ENCODE data around the gene EEPD1. TPM values are rescaled to one million over a fixed set of nuclear protein-coding genes. Genes with fewer than 3 reads are reported as not detected.

The EEPD1 gene
- polyA plus RNA-seq, 2 of the 4 experiments (the other 2 are of a cell fraction) = 16.0 to 24.3 TPM

DNA sequence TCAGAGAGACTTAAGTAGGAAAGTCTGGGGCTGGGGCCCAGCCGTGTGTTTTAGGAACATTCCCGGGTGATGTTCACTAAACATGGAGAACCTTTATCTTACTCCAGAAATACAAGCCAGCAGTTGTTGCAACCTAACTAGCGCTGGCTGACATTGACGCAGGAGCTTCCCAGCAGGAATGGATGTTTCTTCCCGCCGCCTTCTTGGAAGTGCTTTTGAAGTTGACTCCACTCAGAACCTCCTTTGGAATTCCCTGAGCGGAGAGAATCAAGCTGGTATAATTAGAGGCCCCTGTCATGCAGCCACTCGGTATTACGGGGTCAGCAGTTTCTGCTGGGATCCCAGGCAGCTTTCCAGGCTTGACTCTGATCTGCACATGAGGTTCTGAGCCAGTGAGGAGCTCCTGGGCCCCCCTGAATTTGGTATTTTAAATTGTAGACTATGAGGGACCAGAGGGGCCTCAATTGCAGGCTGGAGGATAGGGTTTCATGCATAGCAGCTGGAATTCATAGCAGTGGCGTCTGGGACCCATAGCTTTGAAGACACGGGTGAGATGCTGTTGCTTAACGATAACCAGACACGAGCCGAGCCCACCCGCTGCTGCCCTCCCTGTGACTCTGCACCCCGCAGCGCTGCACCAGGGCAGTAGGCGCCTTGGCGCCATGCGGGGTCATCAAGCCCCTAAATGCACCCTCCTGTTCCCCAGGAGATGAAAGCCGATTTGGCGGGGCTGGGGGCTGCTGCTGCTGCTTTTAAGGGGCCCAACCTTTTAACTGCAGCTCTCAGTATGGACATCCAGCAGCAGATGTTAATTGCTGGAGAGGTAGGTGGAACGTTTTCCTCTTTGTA lies 61.8 kb downstream of the EEPD1 start:
- CTCF ChIA-PET = interaction anchor here (0.6 to 1.7 kb wide), 2 partner anchors 105 to 1427 kb away, joined by 3 read pairs; no protein-coding TSS in a partner anchor
- no peak for ATAC-seq

DNA sequence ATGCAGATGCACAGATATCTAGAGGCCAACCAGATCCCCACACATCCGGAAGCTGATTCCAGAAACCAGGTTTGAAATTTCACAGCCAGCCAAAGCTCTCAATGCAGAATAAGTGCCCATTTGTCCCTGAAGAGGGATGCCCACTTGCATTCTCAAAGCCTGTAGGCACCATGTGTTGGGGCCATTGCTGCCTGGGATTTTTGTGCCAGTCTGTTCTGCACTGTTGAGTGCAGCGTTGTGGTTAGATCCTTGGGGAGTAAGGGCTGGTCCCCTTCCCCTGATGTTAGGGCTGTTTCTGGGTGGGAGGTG lies 62.4 kb downstream of the EEPD1 start:
- DNase-seq (ENCODE audit: low read depth in 1 of 2, low spot score in 1 of 2) = no peak
- 90% methylated on average over 2 of the region's 2 CpGs for WGBS (ENCODE audit: missing lambda C conversion rate)
- Histone ChIP-seq H3K27ac (peak overlapping the region in 1 of 2 experiments; percentile 50; a peak in 2 of 6 replicates), H3K9me3 (no peaks in the 10 kb centered on the region), H3K4me1 (peaks cover 24% of the 10 kb centered on the region; the same call in 2 of the 3 replicates), H3K4me2 (no peak overlapping the region), H3K4me3 (no peak overlapping the region)
- no peak for FAIRE-seq
- ChIA-PET CTCF (interaction anchor here (0.8 kb wide), 1 partner anchor 75 kb away, joined by 3 read pairs; no protein-coding TSS in a partner anchor), POLR2A (no interaction called here)
- TF ChIP-seq, protein P1, sequence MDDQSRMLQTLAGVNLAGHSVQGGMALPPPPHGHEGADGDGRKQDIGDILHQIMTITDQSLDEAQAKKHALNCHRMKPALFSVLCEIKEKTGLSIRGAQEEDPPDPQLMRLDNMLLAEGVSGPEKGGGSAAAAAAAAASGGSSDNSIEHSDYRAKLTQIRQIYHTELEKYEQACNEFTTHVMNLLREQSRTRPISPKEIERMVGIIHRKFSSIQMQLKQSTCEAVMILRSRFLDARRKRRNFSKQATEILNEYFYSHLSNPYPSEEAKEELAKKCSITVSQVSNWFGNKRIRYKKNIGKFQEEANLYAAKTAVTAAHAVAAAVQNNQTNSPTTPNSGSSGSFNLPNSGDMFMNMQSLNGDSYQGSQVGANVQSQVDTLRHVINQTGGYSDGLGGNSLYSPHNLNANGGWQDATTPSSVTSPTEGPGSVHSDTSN (IDR thresholded peaks at IDR 0.05) = no peak
- TF ChIP-seq EHMT2 (IDR thresholded peaks at IDR 0.05; ENCODE audit: low read depth) (no peak), BHLHE40 (IDR thresholded peaks at IDR 0.05; ENCODE audit: low read depth, low read length) (no peak), RFX5 (IDR thresholded peaks at IDR 0.05) (no peak), TFCP2L1 (CRISPR knock-in tag; IDR thresholded peaks at IDR 0.05) (no peak), ZSCAN20 (CRISPR knock-in tag; IDR thresholded peaks at IDR 0.05) (no peak), KDM1A (IDR thresholded peaks at IDR 0.05; ENCODE audit: low read depth) (no peak), CHD4 (IDR thresholded peaks at IDR 0.05; ENCODE audit: borderline replicate concordance) (no peak), CBX2 (IDR thresholded peaks at IDR 0.05; ENCODE audit: borderline replicate concordance, low read depth) (no peak), NR3C1 (IDR thresholded peaks at IDR 0.05) (no peak)
- TF ChIP-seq, protein P2, sequence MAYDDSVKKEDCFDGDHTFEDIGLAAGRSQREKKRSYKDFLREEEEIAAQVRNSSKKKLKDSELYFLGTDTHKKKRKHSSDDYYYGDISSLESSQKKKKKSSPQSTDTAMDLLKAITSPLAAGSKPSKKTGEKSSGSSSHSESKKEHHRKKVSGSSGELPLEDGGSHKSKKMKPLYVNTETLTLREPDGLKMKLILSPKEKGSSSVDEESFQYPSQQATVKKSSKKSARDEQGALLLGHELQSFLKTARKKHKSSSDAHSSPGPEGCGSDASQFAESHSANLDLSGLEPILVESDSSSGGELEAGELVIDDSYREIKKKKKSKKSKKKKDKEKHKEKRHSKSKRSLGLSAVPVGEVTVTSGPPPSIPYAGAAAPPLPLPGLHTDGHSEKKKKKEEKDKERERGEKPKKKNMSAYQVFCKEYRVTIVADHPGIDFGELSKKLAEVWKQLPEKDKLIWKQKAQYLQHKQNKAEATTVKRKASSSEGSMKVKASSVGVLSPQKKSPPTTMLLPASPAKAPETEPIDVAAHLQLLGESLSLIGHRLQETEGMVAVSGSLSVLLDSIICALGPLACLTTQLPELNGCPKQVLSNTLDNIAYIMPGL (CRISPR knock-in tag; IDR thresholded peaks at IDR 0.05; ENCODE audit: borderline replicate concordance) = no peak
- no peak; a peak in 1 of 6 replicates for ATAC-seq

More for the DNA sequence above, 61.8 kb downstream of the EEPD1 start:
- H3K4me2 ChIP-seq = no peak overlapping the region
- TF ChIP-seq HOXB13 (CRISPR knock-in tag; IDR thresholded peaks at IDR 0.05; ENCODE audit: low read depth) (no peak), BHLHE40 (IDR thresholded peaks at IDR 0.05; ENCODE audit: low read depth, low read length) (no peak), TP53 (CRISPR knock-in tag; IDR thresholded peaks at IDR 0.05) (no peak), JUN (IDR thresholded peaks at IDR 0.05) (no peak), RARB (CRISPR knock-in tag; IDR thresholded peaks at IDR 0.05) (no peak), CEBPB (IDR thresholded peaks at IDR 0.05) (no peak), PHF8 (IDR thresholded peaks at IDR 0.05; ENCODE audit: borderline replicate concordance, low read depth) (no peak), HOXA7 (CRISPR knock-in tag; IDR thresholded peaks at IDR 0.05) (no peak), EHMT2 (IDR thresholded peaks at IDR 0.05; ENCODE audit: low read depth) (no peak), ZC3H11A (IDR thresholded peaks at IDR 0.05) (no peak), MAFK (IDR thresholded peaks at IDR 0.05; ENCODE audit: partially characterized antibody) (no peak)
- TF ChIP-seq, protein P3, sequence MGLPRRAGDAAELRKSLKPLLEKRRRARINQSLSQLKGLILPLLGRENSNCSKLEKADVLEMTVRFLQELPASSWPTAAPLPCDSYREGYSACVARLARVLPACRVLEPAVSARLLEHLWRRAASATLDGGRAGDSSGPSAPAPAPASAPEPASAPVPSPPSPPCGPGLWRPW (IDR thresholded peaks at IDR 0.05) = no peak
- TF ChIP-seq, protein P4, sequence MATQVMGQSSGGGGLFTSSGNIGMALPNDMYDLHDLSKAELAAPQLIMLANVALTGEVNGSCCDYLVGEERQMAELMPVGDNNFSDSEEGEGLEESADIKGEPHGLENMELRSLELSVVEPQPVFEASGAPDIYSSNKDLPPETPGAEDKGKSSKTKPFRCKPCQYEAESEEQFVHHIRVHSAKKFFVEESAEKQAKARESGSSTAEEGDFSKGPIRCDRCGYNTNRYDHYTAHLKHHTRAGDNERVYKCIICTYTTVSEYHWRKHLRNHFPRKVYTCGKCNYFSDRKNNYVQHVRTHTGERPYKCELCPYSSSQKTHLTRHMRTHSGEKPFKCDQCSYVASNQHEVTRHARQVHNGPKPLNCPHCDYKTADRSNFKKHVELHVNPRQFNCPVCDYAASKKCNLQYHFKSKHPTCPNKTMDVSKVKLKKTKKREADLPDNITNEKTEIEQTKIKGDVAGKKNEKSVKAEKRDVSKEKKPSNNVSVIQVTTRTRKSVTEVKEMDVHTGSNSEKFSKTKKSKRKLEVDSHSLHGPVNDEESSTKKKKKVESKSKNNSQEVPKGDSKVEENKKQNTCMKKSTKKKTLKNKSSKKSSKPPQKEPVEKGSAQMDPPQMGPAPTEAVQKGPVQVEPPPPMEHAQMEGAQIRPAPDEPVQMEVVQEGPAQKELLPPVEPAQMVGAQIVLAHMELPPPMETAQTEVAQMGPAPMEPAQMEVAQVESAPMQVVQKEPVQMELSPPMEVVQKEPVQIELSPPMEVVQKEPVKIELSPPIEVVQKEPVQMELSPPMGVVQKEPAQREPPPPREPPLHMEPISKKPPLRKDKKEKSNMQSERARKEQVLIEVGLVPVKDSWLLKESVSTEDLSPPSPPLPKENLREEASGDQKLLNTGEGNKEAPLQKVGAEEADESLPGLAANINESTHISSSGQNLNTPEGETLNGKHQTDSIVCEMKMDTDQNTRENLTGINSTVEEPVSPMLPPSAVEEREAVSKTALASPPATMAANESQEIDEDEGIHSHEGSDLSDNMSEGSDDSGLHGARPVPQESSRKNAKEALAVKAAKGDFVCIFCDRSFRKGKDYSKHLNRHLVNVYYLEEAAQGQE (IDR thresholded peaks at IDR 0.05) = no peak
- POLR2A ChIA-PET = no interaction called here
- no peak overlapping the region for H3K4me3 ChIP-seq
- FAIRE-seq = no peak
- no peaks in the 10 kb centered on the region for H3K9me3 ChIP-seq
- WGBS (ENCODE audit: missing lambda C conversion rate) = 94% methylated on average over 23 of the region's 23 CpGs
- H3K4me1 ChIP-seq = peaks cover 30% of the 10 kb centered on the region
- DNase-seq (ENCODE audit: low read depth in 1 of 2, low spot score in 1 of 2) = no peak
- no peak overlapping the region for H3K27ac ChIP-seq
